ENCODE results near the gene ARHGAP15.

ARHGAP15 gene

GRCh38 chr2:143280097-143280757, 151.0 kb downstream of the ARHGAP15 start:
- DNase-seq, result no peak

- no peak for DNase-seq
Measured at GRCh38 chr2:143282684-143283083, 153.5 kb downstream of the ARHGAP15 start.

GRCh38 chr2:143284087-143284675, 155.0 kb downstream of the ARHGAP15 start:
- no peak for DNase-seq

GRCh38 chr2:143289025-143289424, 159.8 kb downstream of the ARHGAP15 start:
- no peak for DNase-seq

GRCh38 chr2:143290221-143290620, 161.0 kb downstream of the ARHGAP15 start:
- no peak for DNase-seq

- DNase-seq, result no peak
Measured at GRCh38 chr2:143294068-143294467, 164.8 kb downstream of the ARHGAP15 start.

- no peak for DNase-seq
Measured at GRCh38 chr2:143296089-143296488, 166.9 kb downstream of the ARHGAP15 start.

GRCh38 chr2:143297182-143297581, 168.0 kb downstream of the ARHGAP15 start:
- DNase-seq, result no peak

GRCh38 chr2:143300536-143300935, 171.3 kb downstream of the ARHGAP15 start:
- no peak for DNase-seq

GRCh38 chr2:143311426-143311825, 182.2 kb downstream of the ARHGAP15 start:
- DNase-seq, result no peak

- DNase-seq, result no peak
Measured at GRCh38 chr2:143312441-143312840, 183.2 kb downstream of the ARHGAP15 start.

- no peak for DNase-seq
Measured at GRCh38 chr2:143313861-143314260, 184.6 kb downstream of the ARHGAP15 start.

GRCh38 chr2:143321994-143322393, 192.8 kb downstream of the ARHGAP15 start:
- no peak for DNase-seq

- no peak for DNase-seq
Measured at GRCh38 chr2:143329288-143329687, 200.1 kb downstream of the ARHGAP15 start.

GRCh38 chr2:143333168-143333791, 204.1 kb downstream of the ARHGAP15 start:
- DNase-seq, result no peak

- no peak for DNase-seq
Measured at GRCh38 chr2:143333847-143334246, 204.6 kb downstream of the ARHGAP15 start.

- DNase-seq, result no peak
Measured at GRCh38 chr2:143334837-143335236, 205.6 kb downstream of the ARHGAP15 start.

GRCh38 chr2:143336719-143337210, 207.5 kb downstream of the ARHGAP15 start:
- DNase-seq, result no peak

GRCh38 chr2:143341478-143341877, 212.3 kb downstream of the ARHGAP15 start:
- no peak for DNase-seq

GRCh38 chr2:143344780-143345179, 215.6 kb downstream of the ARHGAP15 start:
- DNase-seq, result no peak

- DNase-seq, result no peak
Measured at GRCh38 chr2:143345887-143346787, 216.9 kb downstream of the ARHGAP15 start.

GRCh38 chr2:143347271-143347695, 218.1 kb downstream of the ARHGAP15 start:
- no peak for DNase-seq

- DNase-seq, result no peak
Measured at GRCh38 chr2:143347901-143348414, 218.7 kb downstream of the ARHGAP15 start.
